PC-9 (cell line): ENCODE data around the gene THADA. TPM values are rescaled to one million over a fixed set of nuclear protein-coding genes. Genes with fewer than 3 reads are reported as not detected.

Experiments
- BruUV-seq: library from RNA; stranded (reverse); fragments of 400-500 nt; replicated peaks from 2 replicates; lab custom pipeline; 2021; lab: Mats Ljungman, UMichigan
- CTCF ChIA-PET: fragments of 300-600 bp; sonication (Branson Sonifier 250); formaldehyde crosslinking; loops from one replicate; lab custom pipeline; 2022; ENCODE audit warnings: antibody characterized with exemption; lab: Charles Lee
- POLR2A ChIA-PET: fragments of 300-600 bp; sonication (Branson Sonifier 250); formaldehyde crosslinking; loops from one replicate; lab custom pipeline; 2022; ENCODE audit warnings: antibody characterized with exemption; ENCODE audit not compliant: unreplicated experiment; lab: Charles Lee
- DNase-seq, 2 experiments: peaks; one replicate each; pipeline versions ENCODE4 v3.0.0 to v3.0.0-alpha.2; 2015 to 2022; ENCODE audit warnings: mixed read lengths in 1 of 2
- H2AFZ ChIP-seq: fragments of 200-600 bp; sonication (generic); 2 replicates; pipeline ENCODE4 v1.8.1; 2017; ENCODE audit warnings: antibody characterized with exemption
- H3F3A ChIP-seq: fragments of 200-600 bp; sonication (generic); 2 replicates; pipeline ENCODE4 v1.8.1; 2017; ENCODE audit warnings: antibody characterized with exemption, mild to moderate bottlenecking, low read depth; ENCODE audit not compliant: insufficient read depth
- H3K27ac ChIP-seq: fragments of 200-600 bp; sonication (generic); 2 replicates; pipeline ENCODE4 v1.6.1; 2016; ENCODE audit warnings: mixed run types
- H3K27me3 ChIP-seq: fragments of 200-600 bp; sonication (generic); 2 replicates; pipeline ENCODE4 v1.6.1; 2016; ENCODE audit warnings: low read depth, mixed run types; ENCODE audit not compliant: insufficient read depth
- H3K36me3 ChIP-seq: fragments of 200-600 bp; sonication (generic); 2 replicates; pipeline ENCODE4 v1.6.1; 2016; ENCODE audit warnings: low read depth, mixed run types
- H3K4me1 ChIP-seq: fragments of 200-600 bp; sonication (generic); replicated peaks from 2 replicates; pipeline ENCODE4 v1.6.1; 2016; ENCODE audit warnings: mixed run types; ENCODE audit not compliant: insufficient read depth
- H3K4me2 ChIP-seq: fragments of 200-600 bp; sonication (generic); 2 replicates; pipeline ENCODE4 v1.6.1; 2017; ENCODE audit warnings: mixed run types
- H3K4me3 ChIP-seq: fragments of 200-600 bp; sonication (generic); 2 replicates; pipeline ENCODE4 v1.6.1; 2016; ENCODE audit warnings: mixed run types
- H3K79me2 ChIP-seq: fragments of 200-600 bp; sonication (generic); 2 replicates; pipeline ENCODE4 v1.6.1; 2017; ENCODE audit warnings: low read depth, mixed run types
- H3K9me2 ChIP-seq: fragments of 200-600 bp; sonication (generic); 2 replicates; pipeline ENCODE4 v1.8.1; 2017; ENCODE audit warnings: mild to moderate bottlenecking; ENCODE audit not compliant: insufficient read depth
- H3K9me3 ChIP-seq: fragments of 200-600 bp; sonication (generic); 2 replicates; pipeline ENCODE4 v1.8.1; 2016; ENCODE audit warnings: low read depth; ENCODE audit not compliant: insufficient read depth
- H4K20me1 ChIP-seq: fragments of 200-600 bp; sonication (generic); 2 replicates; pipeline ENCODE4 v1.8.1; 2017; ENCODE audit not compliant: insufficient read depth
- EZH2 ChIP-seq: fragments of 200-600 bp; sonication (generic); IDR thresholded peaks from 2 replicates; pipeline ENCODE4 v1.8.0; 2017; ENCODE audit warnings: antibody characterized with exemption, low read depth
- intact Hi-C: fragments of 100-400 bp; cut with micrococcal nuclease; formaldehyde crosslinking; loops from one replicate; pipeline ENCODE4 v1.10.0; 2022; ENCODE audit not compliant: unreplicated experiment
- total RNA-seq: library from RNA; stranded (reverse); gene quantifications from 2 replicates; pipeline ENCODE4 v1.2.3, GENCODE V29; 2021
- TF ChIP-seq, protein P1 (sequence below): fragments of 200-600 bp; sonication (generic); conservative IDR thresholded peaks from 2 replicates; pipeline ENCODE4 v1.6.1; 2017; ENCODE audit warnings: mixed run types, antibody characterized with exemption, mild to moderate bottlenecking, moderate library complexity

Gene THADA
- total RNA-seq, 1 experiment from 2014 or later = 28.1 TPM

DNA sequence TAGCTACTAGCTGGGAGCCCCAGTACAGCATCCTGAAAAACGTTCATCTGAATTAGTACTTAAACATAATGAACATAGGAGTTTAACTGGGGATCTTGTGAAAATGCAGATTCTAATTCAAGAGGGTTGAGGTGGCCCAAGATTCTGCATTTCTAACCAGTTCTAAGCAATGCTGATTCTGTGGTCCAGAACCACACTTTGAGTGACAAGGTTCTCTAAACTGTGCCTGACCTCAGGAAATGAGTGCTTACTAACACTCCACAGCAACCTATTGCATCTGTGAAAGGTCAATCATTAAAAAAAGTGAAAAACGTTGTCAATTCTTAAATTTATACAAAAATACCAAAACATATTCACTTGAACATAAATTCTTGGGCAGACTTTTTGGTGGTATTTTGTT lies 212.3 kb downstream of the THADA start:
- Histone ChIP-seq H3F3A (0 out of 2 replicates have a peak, but pooled peaks cover 3% of the 10 kb centered on the region), H3K27ac (no peak overlapping the region), H3K4me3 (no peak overlapping the region), H3K4me1 (no peaks in the 10 kb centered on the region), H3K79me2 (no peaks in the 10 kb centered on the region), H3K36me3 (0 out of 2 replicates have a peak, but pooled peaks cover 1% of the 10 kb centered on the region), H3K9me3 (no peaks in the 10 kb centered on the region), H3K27me3 (no peaks in the 10 kb centered on the region), H2AFZ (no peak overlapping the region), H3K9me2 (no peaks in the 10 kb centered on the region; the same call in 1 of the 2 replicates), H3K4me2 (no peak overlapping the region), H4K20me1 (no peaks in the 10 kb centered on the region)
- no peak for TF ChIP-seq EZH2
- DNase-seq = no peak
- POLR2A ChIA-PET = no interaction called here
- intact Hi-C loops = no loop called here
- no TSS peak for BruUV-seq
- CTCF ChIA-PET = no interaction called here

DNA sequence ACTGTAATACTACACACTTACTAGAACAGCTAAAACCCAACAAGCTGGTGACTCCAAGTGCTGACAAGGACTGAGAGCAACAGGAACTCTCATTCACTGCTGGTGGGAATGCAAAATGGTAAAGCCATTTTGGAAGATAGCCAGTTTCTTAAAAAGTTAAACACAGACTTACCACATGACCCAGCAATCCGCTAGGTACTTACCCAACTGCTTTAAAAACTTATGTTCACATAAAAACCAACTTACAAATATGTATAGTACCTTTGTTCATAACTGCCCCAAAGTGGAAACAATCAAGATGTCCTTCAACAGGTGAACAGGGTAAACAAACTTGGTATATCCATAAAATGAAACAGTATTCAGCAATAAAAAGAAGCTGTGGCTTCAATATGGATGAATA lies 216.3 kb downstream of the THADA start:
- H3K9me3 ChIP-seq = no peaks in the 10 kb centered on the region
- DNase-seq = no peak
- H3K36me3 ChIP-seq = 0 out of 2 replicates have a peak, but pooled peaks cover 7% of the 10 kb centered on the region
- 0 out of 2 replicates have a peak, but pooled peaks cover 5% of the 10 kb centered on the region for H3F3A ChIP-seq
- no TSS peak for BruUV-seq
- no peak for TF ChIP-seq EZH2
- TF ChIP-seq, protein P1, sequence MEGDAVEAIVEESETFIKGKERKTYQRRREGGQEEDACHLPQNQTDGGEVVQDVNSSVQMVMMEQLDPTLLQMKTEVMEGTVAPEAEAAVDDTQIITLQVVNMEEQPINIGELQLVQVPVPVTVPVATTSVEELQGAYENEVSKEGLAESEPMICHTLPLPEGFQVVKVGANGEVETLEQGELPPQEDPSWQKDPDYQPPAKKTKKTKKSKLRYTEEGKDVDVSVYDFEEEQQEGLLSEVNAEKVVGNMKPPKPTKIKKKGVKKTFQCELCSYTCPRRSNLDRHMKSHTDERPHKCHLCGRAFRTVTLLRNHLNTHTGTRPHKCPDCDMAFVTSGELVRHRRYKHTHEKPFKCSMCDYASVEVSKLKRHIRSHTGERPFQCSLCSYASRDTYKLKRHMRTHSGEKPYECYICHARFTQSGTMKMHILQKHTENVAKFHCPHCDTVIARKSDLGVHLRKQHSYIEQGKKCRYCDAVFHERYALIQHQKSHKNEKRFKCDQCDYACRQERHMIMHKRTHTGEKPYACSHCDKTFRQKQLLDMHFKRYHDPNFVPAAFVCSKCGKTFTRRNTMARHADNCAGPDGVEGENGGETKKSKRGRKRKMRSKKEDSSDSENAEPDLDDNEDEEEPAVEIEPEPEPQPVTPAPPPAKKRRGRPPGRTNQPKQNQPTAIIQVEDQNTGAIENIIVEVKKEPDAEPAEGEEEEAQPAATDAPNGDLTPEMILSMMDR = no peak
- H3K27me3 ChIP-seq = no peaks in the 10 kb centered on the region
- ChIA-PET POLR2A (interaction anchor here (0.7 kb wide), 1 partner anchor 151 kb away, joined by 4 read pairs; no protein-coding TSS in a partner anchor), CTCF (no interaction called here)
- H2AFZ ChIP-seq = no peak overlapping the region
- H3K4me1 ChIP-seq = no peaks in the 10 kb centered on the region
- no peak overlapping the region for H3K4me2 ChIP-seq
- no peaks in the 10 kb centered on the region for H4K20me1 ChIP-seq
- intact Hi-C loops = no loop called here
- H3K79me2 ChIP-seq = no peaks in the 10 kb centered on the region
- H3K27ac ChIP-seq = no peak overlapping the region
- no peak overlapping the region for H3K4me3 ChIP-seq
- no peaks in the 10 kb centered on the region; the same call in 1 of the 2 replicates for H3K9me2 ChIP-seq

DNA sequence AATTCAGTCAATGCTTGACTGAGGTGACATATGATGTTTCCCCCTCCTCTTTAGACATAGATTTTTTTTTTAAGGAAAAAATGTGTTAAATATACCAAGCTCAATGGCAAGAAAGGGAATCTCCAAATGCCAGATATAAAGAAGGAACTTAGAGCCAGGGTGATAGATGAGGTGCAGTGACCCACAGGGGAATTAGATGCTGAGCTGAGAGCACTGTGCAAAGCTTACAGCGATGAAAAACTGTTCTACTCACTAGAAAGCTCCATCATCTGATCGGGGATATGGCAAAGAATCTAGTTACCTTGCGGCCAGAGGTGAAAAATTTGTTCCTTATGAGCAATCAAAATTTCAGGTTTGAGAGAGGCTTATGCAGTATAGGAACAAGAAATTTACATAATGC lies 218.5 kb downstream of the THADA start:
- H3F3A ChIP-seq = 0 out of 2 replicates have a peak, but pooled peaks cover 5% of the 10 kb centered on the region
- BruUV-seq = no TSS peak
- no peak overlapping the region for H3K4me2 ChIP-seq
- no peaks in the 10 kb centered on the region for H3K9me3 ChIP-seq
- no peak overlapping the region for H3K27ac ChIP-seq
- POLR2A ChIA-PET = no interaction called here
- no peak for TF ChIP-seq EZH2
- TF ChIP-seq, protein P1 = no peak
- CTCF ChIA-PET = interaction anchor here (0.7 kb wide), 1 partner anchor 30 kb away, joined by 3 read pairs; no protein-coding TSS in a partner anchor
- intact Hi-C loops = no loop called here
- H3K4me1 ChIP-seq = no peaks in the 10 kb centered on the region
- no peaks in the 10 kb centered on the region for H3K79me2 ChIP-seq
- H4K20me1 ChIP-seq = no peaks in the 10 kb centered on the region
- no peak for DNase-seq
- H3K9me2 ChIP-seq = peaks cover 3% of the 10 kb centered on the region
- no peak overlapping the region for H3K4me3 ChIP-seq
- H2AFZ ChIP-seq = no peak overlapping the region
- H3K27me3 ChIP-seq = no peaks in the 10 kb centered on the region
- H3K36me3 ChIP-seq = 0 out of 2 replicates have a peak, but pooled peaks cover 7% of the 10 kb centered on the region
